Hepatocyte (in vitro differentiated cells): ENCODE data around the gene NDUFA11. TPM values are rescaled to one million over a fixed set of nuclear protein-coding genes. Genes with fewer than 3 reads are reported as not detected.

Source experiments
- DNase-seq: peaks from one replicate; pipeline ENCODE4 v3.0.0-alpha.2; 2016; ENCODE audit warnings: low spot score
- H2AFZ ChIP-seq: fragments of 200-600 bp; sonication (generic); 2 replicates; pipeline ENCODE4 v1.6.0; 2016; ENCODE audit warnings: antibody characterized with exemption, mild to moderate bottlenecking
- H3K27ac ChIP-seq: fragments of 200-600 bp; sonication (generic); 2 replicates; pipeline ENCODE4 v1.5.1; 2016; ENCODE audit warnings: mild to moderate bottlenecking
- H3K27me3 ChIP-seq: fragments of 200-600 bp; sonication (generic); 2 replicates; pipeline ENCODE4 v1.6.1; 2016
- H3K36me3 ChIP-seq: fragments of 200-600 bp; sonication (generic); replicated peaks from 2 replicates; pipeline ENCODE4 v1.5.1; 2016; ENCODE audit warnings: low read depth; ENCODE audit not compliant: insufficient read depth
- H3K4me1 ChIP-seq: fragments of 200-600 bp; sonication (generic); 2 replicates; pipeline ENCODE4 v1.5.1; 2016; ENCODE audit warnings: mild to moderate bottlenecking, moderate library complexity; ENCODE audit not compliant: insufficient read depth
- H3K4me2 ChIP-seq: fragments of 200-600 bp; sonication (generic); 2 replicates; pipeline ENCODE4 v1.6.0; 2016
- H3K4me3 ChIP-seq: fragments of 200-600 bp; sonication (generic); 2 replicates; pipeline ENCODE4 v1.5.1; 2016; ENCODE audit warnings: mild to moderate bottlenecking
- H3K79me2 ChIP-seq: fragments of 200-600 bp; sonication (generic); 2 replicates; pipeline ENCODE4 v1.6.0; 2017; ENCODE audit warnings: mild to moderate bottlenecking
- H3K9me2 ChIP-seq: fragments of 200-600 bp; sonication (generic); replicated peaks from 2 replicates; pipeline ENCODE4 v1.6.0; 2017; ENCODE audit warnings: mild to moderate bottlenecking; ENCODE audit not compliant: insufficient read depth
- H3K9me3 ChIP-seq: fragments of 200-600 bp; sonication (generic); 2 replicates; pipeline ENCODE4 v1.5.1; 2016; ENCODE audit warnings: low read depth, mild to moderate bottlenecking
- H4K20me1 ChIP-seq: fragments of 200-600 bp; sonication (generic); 2 replicates; pipeline ENCODE4 v1.6.0; 2016; ENCODE audit warnings: mild to moderate bottlenecking; ENCODE audit not compliant: insufficient read depth, poor library complexity, severe bottlenecking
- CTCF ChIP-seq: fragments of 200-600 bp; sonication (generic); IDR thresholded peaks from 2 replicates; pipeline ENCODE4 v1.5.1; 2016; ENCODE audit warnings: antibody characterized with exemption, mild to moderate bottlenecking; ENCODE audit not compliant: poor library complexity
- EZH2 ChIP-seq: fragments of 200-600 bp; sonication (generic); IDR thresholded peaks from 2 replicates; pipeline ENCODE4 v1.6.1; 2016; ENCODE audit warnings: antibody characterized with exemption, mild to moderate bottlenecking, borderline replicate concordance
- EZH2phosphoT487 ChIP-seq: fragments of 200-600 bp; sonication (generic); IDR thresholded peaks from one replicate; pipeline ENCODE4 v1.6.1; 2018; ENCODE audit warnings: antibody characterized with exemption, mild to moderate bottlenecking, low read depth, moderate library complexity; ENCODE audit not compliant: unreplicated experiment, severe bottlenecking
- WGBS: methylation state at CpG from one replicate; pipeline ENCODE4 v1.1.6; 2016; ENCODE audit warnings: low lambda C conversion rate; ENCODE audit errors: missing lambda C conversion rate; 5-methylcytosine and 5-hydroxymethylcytosine counted together
- polyA plus RNA-seq: library from polyadenylated mRNA; unstranded; fragments of >200 nt; fragmentation: Nextera tagmentation; extraction: Ambion mirVana; gene quantifications from 2 replicates; pipeline ENCODE4 v1.2.1, GENCODE V29; 2016
- total RNA-seq: library from RNA; depleted of rRNA; stranded (reverse); fragments of >200 nt; gene quantifications from 2 replicates; pipeline ENCODE4 v1.2.3, GENCODE V29; 2014

NDUFA11 gene
- total and polyA plus RNA-seq, 2 experiments from 2014 or later, result 158 to 441 TPM

GRCh38 chr19:5932609-5933262, 29.1 kb upstream of the NDUFA11 start:
- H3K9me2 ChIP-seq, result no peaks in the 10 kb centered on the region
- no peak overlapping the region for H3K4me2 ChIP-seq
- no peak for DNase-seq
- H3K27ac ChIP-seq, result no peak overlapping the region
- H4K20me1 ChIP-seq, result peaks cover 14% of the 10 kb centered on the region
- no peaks in the 10 kb centered on the region for H3K27me3 ChIP-seq
- WGBS, result 94% methylated on average over 21 of the region's 21 CpGs
- no peaks in the 10 kb centered on the region for H3K36me3 ChIP-seq
- H3K79me2 ChIP-seq, result peaks cover 35% of the 10 kb centered on the region
- H3K4me3 ChIP-seq, result no peak overlapping the region
- no peak for TF ChIP-seq EZH2phosphoT487
- no peak for TF ChIP-seq EZH2
- no peak for TF ChIP-seq CTCF
- no peak overlapping the region for H2AFZ ChIP-seq
- peaks cover 35% of the 10 kb centered on the region for H3K4me1 ChIP-seq
- no peaks in the 10 kb centered on the region for H3K9me3 ChIP-seq

- H3K4me3 ChIP-seq, result no peak overlapping the region
- H3K4me1 ChIP-seq, result peaks cover 32% of the 10 kb centered on the region
- no peak for TF ChIP-seq EZH2phosphoT487
- no peak for TF ChIP-seq CTCF
- H2AFZ ChIP-seq, result no peak overlapping the region
- no peak for DNase-seq
- H3K79me2 ChIP-seq, result peaks cover 30% of the 10 kb centered on the region
- no peak overlapping the region for H3K4me2 ChIP-seq
- peaks cover 14% of the 10 kb centered on the region for H4K20me1 ChIP-seq
- no peaks in the 10 kb centered on the region for H3K9me3 ChIP-seq
- WGBS, result 94% methylated on average over 17 of the region's 18 CpGs
- H3K27me3 ChIP-seq, result no peaks in the 10 kb centered on the region
- H3K36me3 ChIP-seq, result no peaks in the 10 kb centered on the region
- no peaks in the 10 kb centered on the region for H3K9me2 ChIP-seq
- no peak overlapping the region for H3K27ac ChIP-seq
These were observed 28.6 kb upstream of the NDUFA11 start for GRCh38 chr19:5932146-5932545.

- WGBS, result 94% methylated on average over 11 of the region's 11 CpGs
- no peak overlapping the region for H3K4me3 ChIP-seq
- no peak overlapping the region for H3K27ac ChIP-seq
- peaks cover 38% of the 10 kb centered on the region for H3K4me1 ChIP-seq
- H3K9me3 ChIP-seq, result no peaks in the 10 kb centered on the region
- TF ChIP-seq EZH2 (no peak), CTCF (no peak), EZH2phosphoT487 (no peak)
- H3K79me2 ChIP-seq, result peaks cover 22% of the 10 kb centered on the region
- DNase-seq, result no peak
- no peak overlapping the region for H2AFZ ChIP-seq
- peaks cover 9% of the 10 kb centered on the region for H4K20me1 ChIP-seq
- no peaks in the 10 kb centered on the region for H3K36me3 ChIP-seq
- H3K4me2 ChIP-seq, result no peak overlapping the region
- no peaks in the 10 kb centered on the region for H3K27me3 ChIP-seq
- no peaks in the 10 kb centered on the region for H3K9me2 ChIP-seq
These were observed 27.7 kb upstream of the NDUFA11 start for GRCh38 chr19:5931251-5931650.
